Right lobe of liver (tissue), 4 donors: ENCODE data around the gene DMRTC2.

ENCODE experiments used
- CTCF ChIP-seq, 4 donors: fragments of 200-600 bp in 3 of 4; fragments of 450-650 bp in 1 of 4; IDR thresholded peaks; one replicate each; pipeline versions ENCODE4 v1.5.1 to v1.8.0; 2016 to 2022; ENCODE audit warnings: antibody characterized with exemption in 4 of 4, mild to moderate bottlenecking in 2 of 4
- POLR2A ChIP-seq: fragments of 450-650 bp; IDR thresholded peaks from one replicate; pipeline ENCODE4 v1.6.1; 2017; ENCODE audit warnings: antibody characterized with exemption, mild to moderate bottlenecking
- donor health status: DM: no; HTN: no; CAD: no.
- donor health status: DM: no; HTN: no; CAD: no.
- donor health status: DM: no; HTN: yes; CAD: no.

- TF ChIP-seq CTCF (IDR thresholded peaks at IDR 0.05) (no peak), POLR2A (no peak)
These were observed 241 bp upstream of the DMRTC2 start, which contains the start of gene LYPD4 for GRCh38 chr19:41844601-41845000.
